K562 (cell line): ENCODE measurements around the gene WFDC9. TPM values are rescaled to one million over a fixed set of nuclear protein-coding genes. Genes with fewer than 3 reads are reported as not detected.

ENCODE experiments used
- ATAC-seq: fragments of 200-7000 bp; cut with Tn5 transposase; 3 replicates; pipeline ENCODE4 v1.9.1; 2020; ENCODE audit warnings: moderate library complexity
- BruUV-seq: library from RNA; stranded (reverse); fragments of 400-500 nt; replicated peaks from 2 replicates; lab custom pipeline; 2021; lab: Mats Ljungman, UMichigan
- CTCF ChIA-PET: fragments of 300-600 bp; formaldehyde crosslinking; extraction: SDS; loops from one replicate; lab custom pipeline; 2021; ENCODE audit warnings: low intra/inter-chr PET ratio; lab: Yijun Ruan, JAX
- POLR2A ChIA-PET: fragments of 300-600, 350-650 bp; sonication (Branson Sonifier 250); formaldehyde crosslinking; extraction: SDS; loops from one replicate; lab custom pipeline; 2021; ENCODE audit warnings: antibody characterized with exemption, inconsistent platforms; lab: Yijun Ruan, JAX
- DNase-seq, 4 experiments: peaks; one replicate each; pipeline versions ENCODE4 v3.0.0 to v3.0.0-alpha.2; 2011 to 2018; ENCODE audit warnings: low spot score in 3 of 4, mixed read lengths in 3 of 4; ENCODE audit errors: extremely low read depth in 1 of 4
- FAIRE-seq: peaks from 2 replicates; lab custom pipeline; 2011; peaks lifted over from hg19 to GRCh38; lab: Jason Lieb, UNC
- H2AFZ ChIP-seq: 2 replicates; pipeline ENCODE4 v1.6.0; 2011; ENCODE audit warnings: low read depth, low read length, control low read depth, inconsistent platforms
- H3K27ac ChIP-seq: fragments of 200-600 bp; 3 replicates; pipeline ENCODE4 v1.8.0; 2011; ENCODE audit warnings: low read depth, mild to moderate bottlenecking, control low read depth, inconsistent platforms, low read length, moderate library complexity, mixed read lengths; ENCODE audit errors: extremely low read depth
- H3K27me3 ChIP-seq, 2 experiments: fragments of 300-600 bp in 1 of 2; 2 replicates in 1 of 2; 3 replicates in 1 of 2; pipeline versions ENCODE4 v1.6.0 to v1.8.0; 2011; ENCODE audit warnings: inconsistent platforms in 2 of 2, low read length in 2 of 2, mild to moderate bottlenecking in 1 of 2, mixed read lengths in 1 of 2, moderate library complexity in 1 of 2; ENCODE audit not compliant: control insufficient read depth in 2 of 2, insufficient read depth in 2 of 2
- H3K36me3 ChIP-seq: fragments of 300-600 bp; 3 replicates; pipeline ENCODE4 v1.8.0; 2011; ENCODE audit warnings: mild to moderate bottlenecking, low read length, inconsistent platforms; ENCODE audit not compliant: control insufficient read depth, insufficient read depth
- H3K4me1 ChIP-seq, 2 experiments: fragments of 200-600 bp in 1 of 2; replicated peaks in 1 of 2; 2 replicates in 1 of 2; 3 replicates in 1 of 2; pipeline versions ENCODE4 v1.5.1 to v1.8.0; 2011; ENCODE audit warnings: inconsistent platforms in 2 of 2, low read length in 2 of 2, mild to moderate bottlenecking in 1 of 2, mixed read lengths in 1 of 2, moderate library complexity in 1 of 2; ENCODE audit not compliant: control insufficient read depth in 2 of 2, insufficient read depth in 2 of 2
- H3K4me2 ChIP-seq: 2 replicates; pipeline ENCODE4 v1.6.1; 2011; ENCODE audit warnings: low read length, control low read depth, inconsistent platforms, mixed read lengths; ENCODE audit not compliant: insufficient read depth
- H3K4me3 ChIP-seq: fragments of 200-600 bp; sonication (generic), shearing (Covaris generic); 2 replicates; pipeline ENCODE4 v1.5.1; 2016; ENCODE audit warnings: control low read depth, inconsistent platforms
- H3K79me2 ChIP-seq: fragments of 200-600 bp; 3 replicates; pipeline ENCODE4 v1.8.0; 2011; ENCODE audit warnings: low read length, inconsistent platforms; ENCODE audit not compliant: control insufficient read depth, insufficient read depth
- H3K9ac ChIP-seq, 2 experiments: 2 replicates each; pipeline versions ENCODE4 v1.6.0 to v1.6.1; 2011; ENCODE audit warnings: low read depth in 2 of 2, low read length in 2 of 2, control low read depth in 1 of 2, inconsistent platforms in 1 of 2, mild to moderate bottlenecking in 1 of 2, mixed read lengths in 1 of 2; ENCODE audit not compliant: insufficient read depth in 1 of 2
- H3K9me1 ChIP-seq: one replicate; pipeline ENCODE4 v1.6.0; 2011; ENCODE audit warnings: inconsistent platforms, mild to moderate bottlenecking, low read length, moderate library complexity; ENCODE audit not compliant: control insufficient read depth, insufficient read depth
- H3K9me3 ChIP-seq: replicated peaks from 2 replicates; pipeline ENCODE4 v1.5.1; 2011; ENCODE audit warnings: low read depth, low read length, inconsistent platforms; ENCODE audit not compliant: control insufficient read depth, insufficient read depth
- H4K20me1 ChIP-seq: replicated peaks from 2 replicates; pipeline ENCODE4 v1.6.1; 2011; ENCODE audit warnings: low read length, inconsistent platforms, mixed read lengths; ENCODE audit not compliant: control insufficient read depth, insufficient read depth
- ATF3 ChIP-seq, 2 experiments: fragments of 450-650 bp in 1 of 2; sonication (generic) in 1 of 2; formaldehyde crosslinking in 1 of 2; IDR thresholded peaks in 1 of 2; conservative IDR thresholded peaks in 1 of 2; 2 replicates each; pipeline versions ENCODE4 v1.6.1 to v1.8.1; 2016 to 2023; ENCODE audit warnings: mild to moderate bottlenecking in 2 of 2, moderate library complexity in 2 of 2, inconsistent platforms in 1 of 2, missing genetic modification reagents in 1 of 2
- CEBPG ChIP-seq, 3 experiments: fragments of 200-800 bp in 1 of 3; sonication (Bioruptor generic) in 1 of 3; sonication (generic) in 1 of 3; formaldehyde crosslinking in 1 of 3; IDR thresholded peaks in 2 of 3; conservative IDR thresholded peaks in 1 of 3; 2 replicates each; pipeline versions ENCODE4 v1.6.1 to v1.8.0; 2016 to 2022; ENCODE audit warnings: missing compliant biosample characterization in 2 of 3, missing genetic modification characterization in 2 of 3, mild to moderate bottlenecking in 1 of 3, missing genetic modification reagents in 1 of 3
- PML ChIP-seq: IDR thresholded peaks from 2 replicates; pipeline ENCODE4 v1.6.1; 2012; ENCODE audit warnings: low read length, inconsistent platforms
- ZBTB1 ChIP-seq: sonication (generic); formaldehyde crosslinking; IDR thresholded peaks from 2 replicates; pipeline ENCODE4 v1.8.1; 2023; ENCODE audit warnings: missing genetic modification reagents, low read depth, mild to moderate bottlenecking, borderline replicate concordance
- ZNF280B ChIP-seq: fragments of 250-450 bp; sonication (Bioruptor Pico); IDR thresholded peaks from 2 replicates; pipeline ENCODE4 v1.5.1; 2021; ENCODE audit warnings: mild to moderate bottlenecking
- ZNF785 ChIP-seq: fragments of 250-450 bp; sonication (Bioruptor Pico); IDR thresholded peaks from 2 replicates; pipeline ENCODE4 v1.4.0; 2020; ENCODE audit warnings: mild to moderate bottlenecking
- WGBS: fragments of 100-300 bp; shearing (Covaris generic); methylation state at CpG from one replicate; pipeline ENCODE4 v1.1.6; 2016; ENCODE audit warnings: low coverage, mixed read lengths; ENCODE audit not compliant: insufficient coverage; ENCODE audit errors: missing lambda C conversion rate; 5-methylcytosine and 5-hydroxymethylcytosine counted together
- in situ Hi-C: fragments of 300-500 bp; cut with MboI; formaldehyde crosslinking; loops from 4 replicates; pipeline ENCODE4 v1.15.0; 2018; ENCODE audit warnings: inconsistent platforms, mixed read lengths
- intact Hi-C: fragments of 100-400 bp; cut with micrococcal nuclease; formaldehyde crosslinking; loops from 2 replicates; pipeline ENCODE4 v1.14.2; 2022
- polyA plus RNA-seq, 8 experiments: library from polyadenylated mRNA; depleted of rRNA in 4 of 8; stranded (reverse) in 5 of 8; unstranded in 3 of 8; fragments of >200 nt; fragmentation: Nextera tagmentation in 2 of 8; fragmentation: Illumina TruSeq in 1 of 8; extraction: Ambion mirVana in 2 of 8; extraction: Trizol in 1 of 8; gene quantifications; 2 replicates each; pipeline versions ENCODE4 v1.2.1 to v1.2.3, GENCODE V29; 2011 to 2014; ENCODE audit warnings: inconsistent platforms in 1 of 8, missing spikeins in 1 of 8
- total RNA-seq, 7 experiments: library from RNA; depleted of rRNA in 6 of 7; stranded (reverse); fragments of >200 nt in 6 of 7; fragmentation: Illumina TruSeq in 2 of 7; extraction: Trizol in 2 of 7; gene quantifications; 2 replicates each; pipeline versions ENCODE4 v1.2.1 to v1.2.3, GENCODE V29; 2011 to 2021; ENCODE audit warnings: low replicate concordance in 1 of 7

The WFDC9 gene
- total and polyA plus RNA-seq, 9 of the 15 experiments (the other 6 are each of a cell fraction or from before 2014, with no cell fraction given), result not detected

GRCh38 chr20:45639687-45640086 is 8.6 kb upstream of the WFDC9 start:
- peaks cover 0 to 9% of the 10 kb centered on the region in 2 experiments; a peak in 1 of 5 replicates for H3K27me3 ChIP-seq
- no peaks in the 10 kb centered on the region for H3K79me2 ChIP-seq
- TF ChIP-seq CEBPG (CRISPR knock-in tag; IDR thresholded peaks at IDR 0.05) (no peak), CEBPG (tag; conservative IDR thresholded peaks at IDR 0.05 in 1 of 2, IDR thresholded peaks at IDR 0.05 in 1 of 2) (peak; percentile 26 to 71; a peak in 2 of 4 replicates), ZNF785 (no peak), ZBTB1 (CRISPR knock-in tag) (no peak), ATF3 (IDR thresholded peaks at IDR 0.05) (peak; percentile 57), ATF3 (CRISPR knock-in tag; conservative IDR thresholded peaks at IDR 0.05) (no peak), PML (no peak), ZNF280B (CRISPR knock-in tag) (no peak)
- H3K4me1 ChIP-seq, result no peaks in the 10 kb centered on the region
- no peak overlapping the region for H2AFZ ChIP-seq
- BruUV-seq, result no TSS peak
- intact Hi-C loops (no loop called here), in situ Hi-C loops (no loop called here)
- H3K9me3 ChIP-seq, result no peaks in the 10 kb centered on the region
- H3K9me1 ChIP-seq, result no peaks in the 10 kb centered on the region
- H3K4me3 ChIP-seq, result no peak overlapping the region
- ChIA-PET POLR2A (interaction anchor here (1.0 to 1.5 kb wide), 3 partner anchors 11 to 26 kb away, joined by 3 to 5 read pairs (median 3); no protein-coding TSS in a partner anchor), CTCF (no interaction called here)
- no peaks in the 10 kb centered on the region for H4K20me1 ChIP-seq
- FAIRE-seq (no peak), ATAC-seq (no peak), DNase-seq (no peak)
- WGBS, result under 1% methylated on average over 5 of the region's 5 CpGs
- H3K36me3 ChIP-seq, result no peaks in the 10 kb centered on the region
- no peak overlapping the region for H3K27ac ChIP-seq
- H3K4me2 ChIP-seq, result no peak overlapping the region
- H3K9ac ChIP-seq, result no peak overlapping the region
